K562 (cell line): Measurements from ENCODE around the gene PAQR6.

Experiments
- CBX8 ChIP-seq: fragments of 200-600 bp; sonication (generic); IDR thresholded peaks from 2 replicates; pipeline ENCODE4 v1.6.1; 2012; ENCODE audit warnings: borderline replicate concordance, mixed run types, low read depth, mild to moderate bottlenecking, moderate library complexity, mixed read lengths, low read length, control low read depth, inconsistent platforms; ENCODE audit not compliant: poor library complexity, severe bottlenecking; ENCODE audit errors: extremely low read depth
- EZH2 ChIP-seq: IDR thresholded peaks from 2 replicates; pipeline ENCODE4 v1.6.1; 2012; ENCODE audit warnings: low read depth, mild to moderate bottlenecking, inconsistent platforms, low read length, borderline replicate concordance
- HNRNPL ChIP-seq: fragments of 200-400 bp; formaldehyde crosslinking; IDR thresholded peaks from 2 replicates; pipeline ENCODE4 v1.6.1; 2017; ENCODE audit warnings: low read depth, mild to moderate bottlenecking, low read length
- ZNF584 ChIP-seq: fragments of 200-800 bp; sonication (Bioruptor generic); IDR thresholded peaks from 2 replicates; pipeline ENCODE4 v1.6.1; 2016; ENCODE audit warnings: low read depth, mild to moderate bottlenecking, missing genetic modification characterization, missing compliant biosample characterization
- TF ChIP-seq, protein P1 (sequence below), 2 experiments: fragments of 450-650 bp in 1 of 2; sonication (generic) in 1 of 2; formaldehyde crosslinking in 1 of 2; IDR thresholded peaks; 2 replicates each; pipeline versions ENCODE4 v1.7.1 to v1.9.0; 2016 to 2022; ENCODE audit warnings: inconsistent platforms in 1 of 2, mild to moderate bottlenecking in 1 of 2, missing genetic modification reagents in 1 of 2
- TF ChIP-seq, protein P2 (sequence below): sonication (generic); formaldehyde crosslinking; IDR thresholded peaks from 2 replicates; pipeline ENCODE4 v1.8.0; 2022; ENCODE audit warnings: missing genetic modification reagents, mild to moderate bottlenecking, borderline replicate concordance
- TF ChIP-seq, protein P3 (sequence below), 3 experiments: IDR thresholded peaks in 2 of 3; conservative IDR thresholded peaks in 1 of 3; 2 replicates each; pipeline ENCODE4 v1.5.1; 2011 to 2012; ENCODE audit warnings: low read length in 3 of 3, mild to moderate bottlenecking in 3 of 3, control low read depth in 2 of 3, improper control_type of control experiment in 1 of 3, inconsistent platforms in 1 of 3, low read depth in 1 of 3, mixed read lengths in 1 of 3, moderate library complexity in 1 of 3; ENCODE audit not compliant: insufficient read depth in 2 of 3

DNA sequence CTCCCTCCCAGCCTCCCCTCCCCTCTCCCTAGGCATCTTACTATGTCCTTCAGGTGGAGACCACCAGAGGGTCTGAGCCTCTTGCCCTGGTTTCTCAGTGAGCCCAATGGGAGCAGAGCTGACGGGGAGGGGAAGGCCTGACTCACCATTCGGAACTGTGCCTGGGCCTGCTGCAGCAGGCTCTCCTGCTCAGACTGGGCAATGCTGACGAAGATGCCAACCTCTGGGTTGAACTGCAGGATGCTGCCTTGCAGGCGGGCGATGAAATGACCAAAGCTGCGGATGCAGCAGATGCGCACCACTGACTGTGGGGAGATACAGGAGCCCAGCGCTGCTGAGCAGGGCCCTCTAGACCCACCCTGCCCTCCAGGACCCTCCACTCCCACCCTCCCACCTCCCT is 11.0 kb upstream of the PAQR6 start:
- no peak for TF ChIP-seq CBX8
- TF ChIP-seq, protein P1, sequence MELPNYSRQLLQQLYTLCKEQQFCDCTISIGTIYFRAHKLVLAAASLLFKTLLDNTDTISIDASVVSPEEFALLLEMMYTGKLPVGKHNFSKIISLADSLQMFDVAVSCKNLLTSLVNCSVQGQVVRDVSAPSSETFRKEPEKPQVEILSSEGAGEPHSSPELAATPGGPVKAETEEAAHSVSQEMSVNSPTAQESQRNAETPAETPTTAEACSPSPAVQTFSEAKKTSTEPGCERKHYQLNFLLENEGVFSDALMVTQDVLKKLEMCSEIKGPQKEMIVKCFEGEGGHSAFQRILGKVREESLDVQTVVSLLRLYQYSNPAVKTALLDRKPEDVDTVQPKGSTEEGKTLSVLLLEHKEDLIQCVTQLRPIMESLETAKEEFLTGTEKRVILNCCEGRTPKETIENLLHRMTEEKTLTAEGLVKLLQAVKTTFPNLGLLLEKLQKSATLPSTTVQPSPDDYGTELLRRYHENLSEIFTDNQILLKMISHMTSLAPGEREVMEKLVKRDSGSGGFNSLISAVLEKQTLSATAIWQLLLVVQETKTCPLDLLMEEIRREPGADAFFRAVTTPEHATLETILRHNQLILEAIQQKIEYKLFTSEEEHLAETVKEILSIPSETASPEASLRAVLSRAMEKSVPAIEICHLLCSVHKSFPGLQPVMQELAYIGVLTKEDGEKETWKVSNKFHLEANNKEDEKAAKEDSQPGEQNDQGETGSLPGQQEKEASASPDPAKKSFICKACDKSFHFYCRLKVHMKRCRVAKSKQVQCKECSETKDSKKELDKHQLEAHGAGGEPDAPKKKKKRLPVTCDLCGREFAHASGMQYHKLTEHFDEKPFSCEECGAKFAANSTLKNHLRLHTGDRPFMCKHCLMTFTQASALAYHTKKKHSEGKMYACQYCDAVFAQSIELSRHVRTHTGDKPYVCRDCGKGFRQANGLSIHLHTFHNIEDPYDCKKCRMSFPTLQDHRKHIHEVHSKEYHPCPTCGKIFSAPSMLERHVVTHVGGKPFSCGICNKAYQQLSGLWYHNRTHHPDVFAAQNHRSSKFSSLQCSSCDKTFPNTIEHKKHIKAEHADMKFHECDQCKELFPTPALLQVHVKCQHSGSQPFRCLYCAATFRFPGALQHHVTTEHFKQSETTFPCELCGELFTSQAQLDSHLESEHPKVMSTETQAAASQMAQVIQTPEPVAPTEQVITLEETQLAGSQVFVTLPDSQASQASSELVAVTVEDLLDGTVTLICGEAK (IDR thresholded peaks at IDR 0.05), result no peak
- TF ChIP-seq, protein P1 (CRISPR knock-in tag; IDR thresholded peaks at IDR 0.05), result no peak
- TF ChIP-seq, protein P2, sequence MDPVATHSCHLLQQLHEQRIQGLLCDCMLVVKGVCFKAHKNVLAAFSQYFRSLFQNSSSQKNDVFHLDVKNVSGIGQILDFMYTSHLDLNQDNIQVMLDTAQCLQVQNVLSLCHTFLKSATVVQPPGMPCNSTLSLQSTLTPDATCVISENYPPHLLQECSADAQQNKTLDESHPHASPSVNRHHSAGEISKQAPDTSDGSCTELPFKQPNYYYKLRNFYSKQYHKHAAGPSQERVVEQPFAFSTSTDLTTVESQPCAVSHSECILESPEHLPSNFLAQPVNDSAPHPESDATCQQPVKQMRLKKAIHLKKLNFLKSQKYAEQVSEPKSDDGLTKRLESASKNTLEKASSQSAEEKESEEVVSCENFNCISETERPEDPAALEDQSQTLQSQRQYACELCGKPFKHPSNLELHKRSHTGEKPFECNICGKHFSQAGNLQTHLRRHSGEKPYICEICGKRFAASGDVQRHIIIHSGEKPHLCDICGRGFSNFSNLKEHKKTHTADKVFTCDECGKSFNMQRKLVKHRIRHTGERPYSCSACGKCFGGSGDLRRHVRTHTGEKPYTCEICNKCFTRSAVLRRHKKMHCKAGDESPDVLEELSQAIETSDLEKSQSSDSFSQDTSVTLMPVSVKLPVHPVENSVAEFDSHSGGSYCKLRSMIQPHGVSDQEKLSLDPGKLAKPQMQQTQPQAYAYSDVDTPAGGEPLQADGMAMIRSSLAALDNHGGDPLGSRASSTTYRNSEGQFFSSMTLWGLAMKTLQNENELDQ (CRISPR knock-in tag), result no peak
- no peak for TF ChIP-seq HNRNPL
- TF ChIP-seq EZH2, result no peak
- TF ChIP-seq, protein P3, sequence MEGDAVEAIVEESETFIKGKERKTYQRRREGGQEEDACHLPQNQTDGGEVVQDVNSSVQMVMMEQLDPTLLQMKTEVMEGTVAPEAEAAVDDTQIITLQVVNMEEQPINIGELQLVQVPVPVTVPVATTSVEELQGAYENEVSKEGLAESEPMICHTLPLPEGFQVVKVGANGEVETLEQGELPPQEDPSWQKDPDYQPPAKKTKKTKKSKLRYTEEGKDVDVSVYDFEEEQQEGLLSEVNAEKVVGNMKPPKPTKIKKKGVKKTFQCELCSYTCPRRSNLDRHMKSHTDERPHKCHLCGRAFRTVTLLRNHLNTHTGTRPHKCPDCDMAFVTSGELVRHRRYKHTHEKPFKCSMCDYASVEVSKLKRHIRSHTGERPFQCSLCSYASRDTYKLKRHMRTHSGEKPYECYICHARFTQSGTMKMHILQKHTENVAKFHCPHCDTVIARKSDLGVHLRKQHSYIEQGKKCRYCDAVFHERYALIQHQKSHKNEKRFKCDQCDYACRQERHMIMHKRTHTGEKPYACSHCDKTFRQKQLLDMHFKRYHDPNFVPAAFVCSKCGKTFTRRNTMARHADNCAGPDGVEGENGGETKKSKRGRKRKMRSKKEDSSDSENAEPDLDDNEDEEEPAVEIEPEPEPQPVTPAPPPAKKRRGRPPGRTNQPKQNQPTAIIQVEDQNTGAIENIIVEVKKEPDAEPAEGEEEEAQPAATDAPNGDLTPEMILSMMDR (IDR thresholded peaks at IDR 0.05 in 2 of 3, conservative IDR thresholded peaks at IDR 0.05 in 1 of 3; ENCODE audit: insufficient read depth in 2 of 3, low read depth in 1 of 3, low read length in 3 of 3), result no peak
- TF ChIP-seq ZNF584, result no peak
